PFSK-1 (cell line): Measurements from ENCODE around the gene VWF.

Source experiments
- POLR2AphosphoS5 ChIP-seq: IDR thresholded peaks from 2 replicates; pipeline ENCODE4 v1.6.1; 2012; ENCODE audit warnings: low read depth, mild to moderate bottlenecking, control low read depth, low read length, moderate library complexity
- TAF1 ChIP-seq: IDR thresholded peaks from 2 replicates; pipeline ENCODE4 v1.6.1; 2012; ENCODE audit warnings: low read length, control low read depth, borderline replicate concordance; ENCODE audit not compliant: insufficient read depth

DNA sequence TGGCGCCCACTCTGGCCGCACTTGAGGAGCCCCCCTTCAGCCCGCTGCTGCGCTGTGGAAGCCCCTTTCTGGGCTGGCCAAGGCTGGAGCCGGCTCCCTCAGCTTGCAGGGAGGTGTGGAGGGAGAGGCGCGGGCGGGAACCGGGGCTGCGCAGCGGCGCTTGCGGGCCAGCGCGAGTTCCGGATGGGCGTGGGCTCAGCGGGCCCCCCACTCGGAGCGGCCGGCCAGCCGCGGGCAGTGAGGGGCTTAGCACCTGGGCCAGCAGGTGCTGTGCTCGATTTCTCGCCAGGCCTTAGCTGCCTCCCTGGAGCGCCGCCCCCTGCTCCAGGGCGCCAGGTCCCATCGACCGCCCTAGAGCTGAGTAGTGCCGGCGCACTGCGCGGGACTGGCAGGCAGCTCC is 8.0 kb upstream of the VWF start:
- TF ChIP-seq TAF1 (no peak), POLR2AphosphoS5 (no peak)
